Activated CD4-positive, alpha-beta T cell treated with anti-CD3 and anti-CD28 coated beads, Interleukin-2, Interleukin-6, amounts not matched to agents 100 ng/mL and 50 ng/mL, durations not matched to agents 16 hours and 8 hours (primary cell): ENCODE measurements around the gene ROBO3.

Experiments
- DNase-seq: peaks from one replicate; pipeline ENCODE4 v3.0.0-alpha.2; 2020

Gene ROBO3

DNA sequence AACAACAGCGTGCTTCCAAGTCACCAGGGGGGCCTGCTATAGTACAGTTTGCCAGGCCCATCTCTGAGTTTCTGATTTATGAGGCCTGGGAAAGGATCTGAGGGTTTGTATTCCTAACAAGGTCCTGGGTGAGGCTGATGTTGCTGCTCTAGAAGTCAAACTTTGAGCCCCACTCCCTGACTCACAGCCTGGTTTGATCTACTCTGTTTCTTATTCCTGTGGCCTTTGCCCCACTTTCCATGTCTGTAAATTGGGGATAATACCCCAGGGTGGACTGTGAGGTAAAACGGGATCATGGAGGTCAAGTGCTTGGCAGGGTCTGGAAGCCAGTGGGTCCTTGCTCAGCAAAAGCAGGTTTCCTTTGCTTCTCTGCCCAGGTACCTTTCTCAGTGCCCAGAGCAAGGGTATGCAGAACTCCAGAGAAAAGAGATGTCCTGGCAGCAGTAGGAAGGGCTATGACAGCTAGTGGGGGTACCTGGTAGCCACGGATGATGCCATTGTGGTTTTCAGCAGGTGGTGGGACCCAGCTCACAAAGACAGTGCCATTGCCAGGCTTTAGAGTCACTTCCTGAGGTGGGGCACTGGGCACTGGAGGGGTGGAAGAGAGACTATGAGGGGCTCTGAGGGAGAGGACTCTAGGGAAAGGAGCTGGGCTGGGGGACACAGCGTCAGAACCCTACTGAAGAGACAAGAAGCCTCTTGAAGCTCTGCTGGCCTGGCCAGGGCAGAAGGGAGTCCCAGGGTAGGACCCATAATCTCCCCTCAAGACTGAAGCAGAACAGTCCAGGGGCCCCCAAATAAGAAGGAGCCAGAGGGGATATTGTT, 29.6 kb downstream of the ROBO3 start:
- no peak for DNase-seq

DNA sequence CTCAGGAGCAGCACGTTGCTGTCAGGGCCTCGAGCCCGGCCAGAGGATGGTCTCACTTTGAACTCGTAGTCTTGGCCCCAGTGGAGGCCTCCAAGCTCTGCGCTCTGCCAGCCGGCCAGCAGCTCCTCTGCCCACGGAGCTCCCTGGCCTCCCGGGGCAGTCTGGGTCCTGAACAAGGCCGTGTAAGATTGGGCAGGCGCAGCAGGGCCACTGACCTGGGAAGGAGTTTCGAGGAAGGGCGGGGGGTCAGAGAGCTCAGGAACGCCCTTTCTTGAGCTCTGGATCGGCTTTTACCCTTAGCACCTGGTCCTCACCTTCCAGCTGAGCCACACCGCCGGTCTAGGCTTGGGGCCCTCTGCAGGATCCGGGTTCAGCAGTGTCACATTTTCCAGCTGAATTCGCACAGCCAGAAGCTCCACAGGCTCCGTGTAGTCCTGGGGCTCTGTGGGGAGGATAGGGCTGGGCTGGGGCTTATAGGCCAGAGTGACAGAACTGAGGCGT, 30.3 kb downstream of the ROBO3 start:
- DNase-seq = no peak

DNA sequence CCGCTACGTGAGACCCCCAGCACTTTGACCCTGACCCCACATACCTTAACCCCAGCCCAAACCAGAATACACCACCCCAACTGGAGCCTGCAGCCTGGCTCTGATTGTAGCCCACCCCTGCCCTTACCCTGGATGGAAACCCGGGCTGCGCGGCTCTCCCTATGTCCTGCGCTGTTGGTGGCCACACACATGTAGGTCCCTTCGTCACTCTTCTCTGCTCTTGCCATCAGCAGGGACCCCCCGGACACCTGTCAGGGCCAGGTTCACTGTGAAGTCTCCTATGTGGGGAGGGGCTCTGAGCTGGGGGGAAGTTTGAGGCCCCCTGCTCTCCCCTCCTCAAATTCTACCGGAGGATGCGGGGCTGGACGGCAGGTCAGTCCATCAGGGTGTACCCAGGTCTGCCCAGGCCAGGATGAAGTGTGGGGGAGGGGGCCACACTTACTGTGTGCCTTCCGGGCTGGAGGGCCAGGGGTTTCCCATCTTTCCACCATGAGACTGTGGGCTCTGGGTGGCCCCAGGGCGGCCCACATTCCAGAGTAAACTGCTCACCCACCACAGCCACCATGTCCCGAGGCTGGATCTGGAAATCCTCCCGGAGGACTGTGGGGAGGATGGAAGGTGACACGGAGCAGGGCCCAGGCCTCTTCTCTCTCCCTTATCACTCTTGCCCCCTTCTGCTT, 31.0 kb downstream of the ROBO3 start:
- no peak for DNase-seq

DNA sequence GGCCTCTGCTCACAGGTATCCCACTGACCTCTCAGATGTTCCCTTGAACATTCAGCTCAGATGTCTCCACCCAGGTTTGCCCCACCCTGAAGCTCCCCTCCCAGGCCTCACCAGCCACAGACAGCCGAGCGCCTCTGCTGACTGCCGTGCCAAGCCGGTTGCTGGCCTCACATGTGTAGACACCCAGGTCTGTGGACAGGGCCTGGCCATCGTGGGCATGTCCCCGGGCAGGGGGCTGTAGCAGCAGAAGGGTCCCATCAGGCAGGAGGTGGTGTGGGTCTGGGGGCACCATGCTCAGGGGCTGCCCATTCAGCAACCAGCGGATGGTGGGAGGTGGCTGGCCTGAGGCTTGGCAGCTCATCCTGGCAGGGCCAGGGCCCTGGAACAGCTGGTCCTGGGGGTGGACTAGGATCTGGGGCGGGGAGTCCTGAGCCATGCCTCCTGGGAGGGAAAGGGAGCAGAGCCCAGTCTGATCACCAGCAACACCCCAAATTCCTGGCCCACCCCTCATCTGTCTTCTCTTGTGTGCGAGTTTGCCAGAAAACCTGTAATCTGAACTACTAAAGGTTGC, 31.7 kb downstream of the ROBO3 start:
- no peak for DNase-seq

DNA sequence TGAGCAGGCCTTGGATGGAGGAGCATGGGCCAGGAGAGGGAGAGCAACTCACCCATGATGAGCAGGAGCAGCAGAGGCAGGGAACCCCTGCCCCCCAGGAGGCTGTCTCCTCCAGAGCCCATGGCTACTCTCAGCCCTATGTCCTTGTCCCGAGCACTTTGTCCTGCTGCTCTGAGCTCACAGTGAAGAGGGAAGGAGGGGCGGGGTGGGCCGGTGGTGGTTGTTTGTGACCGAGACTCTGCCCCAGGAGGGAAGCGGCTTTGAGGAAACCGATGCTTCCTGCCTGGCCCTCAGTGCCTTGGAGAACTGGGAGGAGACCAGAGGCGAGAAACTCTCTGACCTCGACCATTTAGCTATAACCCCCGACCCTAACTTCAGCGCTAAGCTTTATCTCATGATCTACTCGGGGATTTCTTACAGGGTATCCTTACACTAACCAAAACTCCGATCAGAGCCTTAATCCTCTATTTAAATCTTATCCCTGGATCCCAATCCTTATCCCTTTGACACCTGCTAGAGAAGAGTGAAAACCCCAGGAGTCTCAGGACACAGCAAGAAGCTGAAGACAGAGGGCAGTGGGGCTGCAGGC, 32.5 kb downstream of the ROBO3 start, which contains the start of gene ROBO4:
TSS of gene ROBO4 (minus strand) at position 192 of the 589 bp plus-strand sequence. CDS start at position 122, 70 bp downstream.
- DNase-seq = no peak

DNA sequence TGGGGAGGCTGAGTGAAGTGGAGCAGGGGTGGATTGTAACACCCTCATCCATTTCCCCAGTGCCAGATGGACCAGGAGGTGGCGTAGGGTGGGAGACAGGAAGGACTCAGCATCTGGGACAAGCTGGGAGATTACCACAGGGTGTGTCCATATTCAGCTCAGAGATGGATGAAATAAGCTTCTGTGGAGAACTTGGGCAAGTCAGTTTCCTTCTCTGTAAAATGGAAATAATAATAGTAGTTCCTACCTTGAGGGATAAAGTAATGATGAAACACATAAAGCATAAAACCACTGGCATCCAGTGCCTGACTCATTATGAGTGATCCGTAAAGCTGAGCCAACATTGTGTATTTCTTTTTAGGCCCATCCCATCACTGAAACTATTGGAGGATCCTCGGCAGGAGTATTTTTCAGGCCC, 33.0 kb downstream of the ROBO3 start:
- no peak for DNase-seq

DNA sequence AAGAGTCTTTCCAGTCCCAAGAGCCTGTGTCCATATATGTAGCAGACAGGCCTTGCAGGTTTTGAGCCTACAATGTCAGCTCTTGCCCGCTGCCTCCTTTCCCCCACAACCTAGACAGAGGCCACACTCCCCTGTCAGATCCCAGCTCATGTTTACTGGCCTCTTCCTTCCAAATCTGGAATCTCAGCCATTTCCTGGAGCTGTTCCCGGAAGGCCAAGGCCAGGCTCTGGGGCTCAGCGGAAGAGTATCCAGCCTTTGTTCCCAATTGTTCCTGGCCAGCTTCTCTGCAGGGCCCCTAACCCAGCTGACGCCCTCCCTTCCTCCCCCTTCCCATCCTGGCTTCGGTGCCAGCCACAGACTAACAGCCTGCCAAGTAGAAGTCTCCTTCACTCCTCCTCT, 33.5 kb downstream of the ROBO3 start:
- DNase-seq = no peak

DNA sequence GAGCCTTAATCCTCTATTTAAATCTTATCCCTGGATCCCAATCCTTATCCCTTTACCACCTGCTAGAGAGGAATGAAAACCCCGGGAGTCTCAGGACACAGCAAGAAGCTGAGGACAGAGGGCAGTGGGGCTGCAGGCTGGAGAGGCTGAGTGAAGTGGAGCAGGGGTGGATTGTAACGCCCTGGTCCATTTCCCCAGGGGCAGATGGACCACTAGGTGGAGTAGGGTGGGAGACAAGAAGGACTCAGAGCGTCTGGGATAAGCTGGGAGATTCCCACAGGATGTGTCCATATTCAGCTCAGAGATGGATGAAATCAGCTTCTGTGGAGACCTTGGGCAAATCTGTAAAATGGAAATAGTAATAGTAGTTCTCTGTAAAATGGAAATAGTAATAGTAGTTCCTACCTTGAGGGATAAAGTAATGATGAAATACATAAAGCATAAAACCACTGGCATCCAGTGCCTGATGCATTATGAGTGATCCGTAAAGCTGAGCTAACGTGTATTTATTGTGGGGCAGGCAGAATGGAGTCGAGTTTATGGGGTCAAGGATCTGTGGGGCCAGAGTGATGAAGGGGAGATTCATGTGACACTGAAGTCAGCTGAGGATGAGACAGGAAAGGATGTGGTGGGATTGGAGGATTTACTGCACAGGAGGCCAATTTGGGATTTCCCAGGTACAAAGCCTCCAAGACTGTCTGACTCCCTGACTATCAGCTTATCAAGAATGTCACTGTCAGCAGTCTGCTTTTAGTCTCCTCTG, 34.3 kb downstream of the ROBO3 start:
- DNase-seq = no peak

DNA sequence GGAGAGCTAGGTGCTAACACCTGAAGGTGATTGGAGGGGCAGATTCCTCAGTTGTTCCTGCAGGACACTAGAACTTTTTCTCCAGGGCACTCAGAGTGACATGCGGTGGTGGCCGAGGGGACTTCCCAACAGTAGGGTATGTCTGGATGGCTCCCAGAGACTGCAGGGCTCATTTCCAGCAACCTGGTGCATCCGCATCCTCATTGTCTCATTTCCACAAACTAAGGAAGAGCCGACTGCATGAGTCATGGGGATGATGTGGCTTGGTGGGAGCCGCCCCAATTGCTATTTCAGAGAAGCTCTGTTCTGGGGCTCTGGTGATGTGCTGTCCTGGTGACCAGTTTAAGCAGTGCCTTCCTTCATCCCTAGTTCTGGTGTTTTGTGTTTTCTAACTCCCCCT, 35.2 kb downstream of the ROBO3 start:
- no peak for DNase-seq

DNA sequence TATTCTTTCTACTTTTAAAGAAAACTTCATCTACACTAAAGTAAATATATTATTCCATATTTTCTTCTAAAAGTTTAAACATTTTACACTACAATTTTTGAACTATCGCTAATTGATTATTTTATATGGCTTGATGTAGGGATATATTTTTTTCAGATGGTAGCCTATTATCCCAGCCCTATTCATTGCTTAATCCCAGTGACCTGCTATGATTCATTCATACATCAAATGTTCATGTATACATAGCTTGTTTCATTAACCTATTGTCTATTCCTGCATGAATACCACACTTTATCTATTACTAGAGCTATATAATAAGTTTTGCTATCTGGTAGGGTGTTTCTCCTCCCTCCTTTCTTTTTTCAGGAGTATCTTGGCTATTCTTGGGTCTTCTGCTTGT, 37.4 kb downstream of the ROBO3 start:
- DNase-seq = no peak

DNA sequence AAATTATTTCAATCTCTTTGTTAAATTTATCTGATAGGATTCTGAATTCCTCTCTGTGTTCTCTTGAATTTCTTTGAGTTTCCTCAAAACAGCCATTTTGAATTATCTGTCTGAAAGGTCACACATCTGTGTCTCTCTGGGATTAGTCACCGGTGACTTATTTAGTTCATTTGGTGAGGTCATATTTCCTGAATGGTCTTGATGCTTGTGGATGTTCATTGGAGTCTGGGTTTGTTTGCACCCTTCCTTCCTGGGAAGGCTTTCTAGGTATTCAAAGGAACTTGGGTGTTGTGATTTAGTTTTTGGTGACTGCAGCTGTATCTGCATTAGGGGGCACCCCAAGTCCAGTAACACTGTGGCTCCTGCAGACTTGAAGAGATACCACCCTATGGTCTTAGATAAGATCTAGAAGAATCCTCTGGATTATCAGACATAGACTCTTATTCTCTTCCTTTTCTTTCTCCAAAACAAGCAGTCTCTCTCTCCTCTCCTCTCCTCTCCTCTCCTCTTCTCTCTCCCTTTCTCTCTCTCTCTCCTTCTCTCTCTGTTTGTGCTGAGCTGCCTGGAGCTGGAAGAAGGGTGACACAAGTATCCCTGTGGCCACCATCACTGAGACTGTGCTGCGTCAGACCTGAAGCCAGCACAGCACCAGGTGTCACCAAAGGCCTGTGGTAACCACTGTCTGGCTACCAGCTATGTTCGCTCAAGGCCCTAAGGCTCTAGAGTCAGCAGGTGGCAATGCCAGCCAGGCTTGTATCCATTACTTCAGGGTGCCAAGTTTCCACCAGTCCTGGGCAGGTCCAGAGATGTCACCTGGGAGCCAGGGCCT, 50.5 kb downstream of the ROBO3 start:
- DNase-seq = no peak

DNA sequence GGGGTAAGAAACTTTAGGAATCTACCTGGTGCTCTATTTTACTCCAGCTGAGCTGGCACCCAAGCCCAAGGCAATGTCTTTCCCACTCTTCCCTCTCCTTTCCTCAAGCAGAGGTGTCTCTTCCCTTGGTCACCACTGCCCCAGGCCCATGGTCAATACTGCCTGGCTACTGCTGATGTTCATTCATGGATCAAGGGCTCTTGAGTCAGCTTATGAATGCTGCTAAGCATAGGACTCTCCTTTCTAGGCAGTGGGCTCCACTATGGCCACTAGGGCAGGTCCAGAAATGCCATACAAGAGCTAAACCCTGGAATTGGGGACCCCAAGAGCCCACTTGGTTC, 51.1 kb downstream of the ROBO3 start:
- DNase-seq = no peak

DNA sequence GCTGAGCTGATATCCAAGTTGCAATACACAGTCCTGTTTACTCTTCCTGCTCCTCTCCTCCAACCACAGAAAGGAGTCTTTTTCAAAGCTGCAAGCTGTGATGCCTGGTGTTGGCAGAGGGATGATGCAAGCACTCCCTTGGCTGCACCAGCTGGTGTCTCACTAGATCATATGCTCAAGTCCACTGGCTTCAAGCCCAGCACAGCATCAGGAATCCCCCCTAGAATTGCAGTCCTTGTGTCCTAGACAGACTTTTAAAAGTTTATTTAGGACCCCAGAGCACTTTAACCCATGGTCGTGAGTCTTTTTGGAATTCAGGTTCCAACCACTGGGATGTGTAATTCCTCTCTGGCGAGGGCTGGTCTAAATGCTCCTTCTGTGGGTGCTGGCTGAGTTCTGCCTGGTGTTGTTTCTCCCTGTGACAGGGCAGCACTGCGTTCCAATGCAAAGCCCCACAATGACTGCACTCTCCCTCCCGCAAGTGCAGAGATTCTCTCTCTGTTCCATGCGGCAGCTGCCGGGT, 51.9 kb downstream of the ROBO3 start:
- no peak for DNase-seq

DNA sequence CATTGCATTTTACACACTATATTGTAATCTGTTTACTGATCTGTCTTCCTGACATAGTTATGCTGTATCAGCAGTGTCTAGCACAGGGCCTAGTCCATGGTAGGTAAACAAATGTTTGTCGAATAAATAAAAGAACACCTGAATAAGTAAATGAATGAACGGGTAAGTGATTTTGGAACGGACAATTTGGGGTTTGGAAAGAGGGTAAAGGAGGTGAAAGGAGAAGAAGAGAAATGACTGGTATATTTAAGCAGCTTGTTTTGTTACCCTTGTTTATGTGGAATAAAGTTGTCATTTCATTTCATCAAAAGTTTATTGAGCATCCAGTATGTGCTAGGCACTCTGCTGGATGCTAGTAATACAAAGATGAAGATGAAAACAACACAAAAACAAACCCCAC, 53.7 kb downstream of the ROBO3 start, which contains the start of gene HEPN1:
TSS of gene HEPN1 (plus strand) at position 301 of the 400 bp plus-strand sequence.
- no peak for DNase-seq

DNA sequence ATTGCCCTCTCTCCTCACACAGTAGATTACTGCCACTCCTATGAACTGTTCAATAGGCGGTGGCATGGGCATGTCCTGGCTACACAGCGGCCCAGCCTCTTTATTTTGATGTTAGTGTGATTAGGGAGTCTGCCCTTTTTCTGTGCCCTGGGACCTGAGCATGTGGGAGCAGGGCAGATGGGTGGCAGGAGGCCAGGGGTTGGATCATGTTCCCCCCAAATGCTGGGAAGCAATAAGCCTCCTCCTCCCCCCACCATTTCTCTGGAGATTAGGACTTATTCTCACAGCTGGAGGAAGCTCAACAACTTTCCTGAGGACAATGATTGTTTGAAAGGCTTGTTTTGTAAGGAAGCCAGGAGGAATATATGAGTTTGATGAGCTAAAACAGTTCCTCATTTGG, 54.7 kb downstream of the ROBO3 start:
- no peak for DNase-seq

DNA sequence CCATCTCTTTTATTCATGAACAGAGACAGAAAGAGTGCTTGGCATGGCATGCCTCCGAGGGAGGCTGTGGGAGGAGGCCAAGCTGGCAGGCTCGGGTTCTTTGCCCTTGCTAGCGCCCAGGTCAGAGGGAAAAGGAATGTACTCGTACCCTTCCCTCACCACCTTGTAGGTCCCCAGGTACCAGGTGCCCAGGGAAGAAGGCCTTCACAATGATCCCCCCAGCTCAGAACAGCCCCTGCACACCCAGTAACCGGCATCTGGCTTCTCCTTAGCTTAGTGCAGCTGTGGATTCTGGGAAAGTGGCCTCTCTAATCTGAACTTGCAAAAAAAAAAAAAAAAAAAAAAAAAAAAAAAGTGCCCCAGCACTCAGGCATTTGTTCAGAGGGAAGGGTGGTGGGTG, 55.1 kb downstream of the ROBO3 start:
- DNase-seq = no peak

DNA sequence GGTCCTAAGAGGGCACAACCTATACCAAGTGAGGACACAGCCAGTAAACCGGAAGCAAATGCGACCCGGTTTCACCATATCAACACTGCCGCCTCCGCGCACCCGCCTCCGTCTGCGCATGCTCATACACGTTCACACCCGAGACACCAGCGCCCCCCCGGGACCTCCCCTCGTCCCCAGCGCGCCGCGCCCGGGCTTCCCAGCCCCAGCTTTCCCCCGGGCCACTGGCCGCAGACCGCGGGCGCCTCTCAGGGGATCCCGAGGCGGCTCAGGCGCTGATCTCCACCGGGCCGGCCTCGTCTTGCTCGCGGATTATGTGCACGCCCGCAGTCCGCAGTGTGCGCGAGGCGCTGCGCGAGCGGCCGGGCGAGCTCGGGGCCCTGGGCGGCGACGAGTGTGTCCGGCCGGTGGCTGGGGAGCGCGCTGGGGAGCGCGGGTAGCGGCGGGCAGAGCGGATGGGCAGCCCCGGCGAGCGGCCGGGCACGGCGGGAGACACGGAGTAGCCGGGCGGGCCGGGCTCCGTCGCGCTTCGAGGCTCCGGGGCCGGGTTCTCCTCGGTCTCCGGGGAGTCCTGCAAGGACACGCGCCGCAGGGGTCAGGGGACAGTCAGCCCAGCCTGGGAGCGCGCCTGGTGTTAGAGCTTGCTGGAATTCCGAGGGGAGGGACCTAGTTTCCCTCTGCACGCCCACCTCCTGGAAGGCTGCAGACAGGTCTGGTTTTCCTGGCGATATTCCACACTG, 55.8 kb downstream of the ROBO3 start:
- DNase-seq = peak; percentile 73

DNA sequence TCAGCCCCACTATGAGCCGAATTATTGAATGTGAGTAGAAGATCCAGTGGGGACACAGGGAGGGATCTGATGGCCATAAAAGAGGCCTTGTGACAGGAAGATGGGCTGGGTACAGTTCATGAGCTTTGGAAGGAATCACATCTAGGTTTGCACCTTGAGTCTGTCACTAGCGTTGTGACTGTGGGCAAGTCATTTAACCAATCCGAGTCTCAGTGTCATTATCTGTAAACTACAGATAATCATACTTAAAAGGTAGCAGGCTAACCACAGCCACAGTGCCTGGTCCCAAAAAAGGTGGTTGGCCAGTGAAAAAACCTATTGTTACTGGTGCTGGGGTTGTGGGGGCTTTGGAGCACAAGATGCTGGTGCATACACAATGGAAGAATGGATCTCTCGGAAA, 57.6 kb downstream of the ROBO3 start:
- no peak for DNase-seq

DNA sequence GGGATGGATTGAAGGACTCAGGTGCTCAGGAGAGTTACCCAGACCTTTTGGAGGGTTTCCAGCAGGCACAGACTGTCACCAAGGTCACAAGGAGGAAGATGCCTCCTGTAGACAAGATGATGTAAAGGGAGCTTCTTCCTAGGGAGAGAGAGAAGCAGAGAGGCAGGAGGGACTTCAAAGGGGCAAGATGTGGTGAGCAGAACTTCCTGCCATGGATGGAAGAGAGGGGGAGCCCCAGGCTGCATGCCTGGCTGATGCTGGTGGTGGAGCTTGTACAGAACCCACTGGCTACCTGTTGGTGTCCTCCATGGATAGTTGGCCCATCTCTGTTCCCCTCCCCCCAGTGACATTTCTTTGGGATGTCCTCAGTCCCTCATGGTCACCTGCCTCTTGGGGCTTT, 58.1 kb downstream of the ROBO3 start:
- no peak for DNase-seq

DNA sequence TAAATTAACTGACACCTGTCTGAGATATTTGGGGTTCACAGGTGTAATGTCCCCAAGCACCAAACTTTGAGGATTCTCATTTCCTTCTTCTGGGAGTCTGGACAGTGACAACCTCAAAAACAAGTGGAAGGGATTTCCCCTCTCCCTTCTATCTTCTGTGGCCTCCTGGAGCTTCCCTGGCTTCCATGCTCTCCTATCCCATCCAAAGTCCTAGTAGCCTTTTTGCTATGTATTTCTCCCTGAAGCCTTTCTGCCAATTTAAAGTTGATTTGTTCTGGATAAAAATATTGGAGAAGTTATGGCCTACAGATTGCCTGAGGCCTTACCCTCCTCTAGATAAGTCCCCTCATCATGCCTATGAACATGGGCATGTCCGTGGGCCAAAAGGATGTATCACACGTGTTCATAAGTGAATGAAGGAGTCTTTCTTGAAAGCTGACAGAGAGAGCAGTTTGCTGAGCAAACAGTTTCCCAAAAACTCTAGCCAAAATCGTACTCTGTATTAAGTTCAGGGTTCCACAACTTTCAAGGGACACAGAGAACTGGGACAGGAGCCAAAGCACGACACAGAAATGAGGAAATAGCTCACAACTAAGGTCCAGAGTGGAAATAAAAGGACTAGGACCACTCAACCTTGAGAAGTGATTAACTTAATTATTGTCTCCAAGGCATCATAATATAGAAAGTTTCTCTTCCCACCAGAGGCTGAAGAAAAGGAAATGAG, 63.9 kb downstream of the ROBO3 start:
- DNase-seq = no peak
